Erythroblast (primary cell): Measurements from ENCODE around the gene ZCCHC7.

ENCODE experiments used
- GATA1 ChIP-seq: IDR thresholded peaks from 2 replicates; pipeline ENCODE4 v1.6.1; 2011; ENCODE audit warnings: low read depth, mild to moderate bottlenecking, control low read depth, low read length, moderate library complexity
- POLR2A ChIP-seq: IDR thresholded peaks from 2 replicates; pipeline ENCODE4 v1.6.1; 2011; ENCODE audit warnings: mild to moderate bottlenecking, low read length

DNA sequence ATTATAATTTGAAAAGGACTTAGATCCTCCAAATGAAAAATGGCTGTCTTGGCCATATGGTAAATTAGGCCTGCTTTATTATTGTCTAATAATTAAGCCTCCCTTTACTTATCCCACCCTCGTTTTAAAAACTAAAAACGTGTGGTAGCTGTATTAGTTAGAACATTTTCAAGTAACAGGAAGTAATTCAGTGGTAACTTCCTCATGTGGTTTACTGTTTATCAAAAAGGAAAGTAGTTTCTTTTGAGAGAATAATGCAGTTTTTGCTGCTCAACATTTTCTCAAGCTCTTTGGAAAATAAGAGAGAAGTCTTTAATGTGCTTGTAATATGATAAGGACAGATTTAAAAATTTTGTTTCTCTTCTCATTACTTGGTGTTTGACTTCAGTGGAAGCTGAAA is 26.0 kb downstream of the ZCCHC7 start:
- TF ChIP-seq POLR2A: no peak
- no peak for TF ChIP-seq GATA1
